Stimulated activated CD4-positive, alpha-beta T cell treated with anti-CD3 and anti-CD28 coated beads, Interleukin-1b, Interleukin-23, amount 100 ng/mL, for 24 hours (primary cell): ENCODE data around the gene DCP1B.

Experiments
- DNase-seq, 4 experiments: peaks; one replicate each; pipeline ENCODE4 v3.0.0-alpha.2; 2020; ENCODE audit warnings: low read depth in 4 of 4, low spot score in 1 of 4

Gene DCP1B

GRCh38 chr12:1906579-1906978 is 97.7 kb downstream of the DCP1B start:
- no peak for DNase-seq

- DNase-seq = no peak
These were observed 99.4 kb downstream of the DCP1B start for GRCh38 chr12:1904875-1905274.

- no peak for DNase-seq
These were observed 107.3 kb downstream of the DCP1B start for GRCh38 chr12:1896964-1897363.
